H1 (cell line): ENCODE measurements around the gene NRXN3.

Experiments
- BCL11A ChIP-seq, 2 experiments: IDR thresholded peaks; one replicate each; pipeline ENCODE4 v1.6.1; 2011; ENCODE audit warnings: low read depth in 2 of 2, low read length in 2 of 2, mild to moderate bottlenecking in 2 of 2
- CBX5 ChIP-seq: fragments of 300-800, 300-1000 bp; sonication (generic); IDR thresholded peaks from 2 replicates; pipeline ENCODE4 v1.7.1; 2016; ENCODE audit warnings: antibody characterized with exemption, low read length, low read depth
- CTCF ChIP-seq, 3 experiments: IDR thresholded peaks; 1 replicate in 2 of 3; 2 replicates in 1 of 3; pipeline versions ENCODE4 v1.5.1 to v1.6.1; 2011; ENCODE audit warnings: low read length in 3 of 3, mild to moderate bottlenecking in 3 of 3, inconsistent platforms in 2 of 3, low read depth in 1 of 3, moderate library complexity in 1 of 3; ENCODE audit not compliant: insufficient read depth in 1 of 3; ENCODE audit errors: control extremely low read depth in 1 of 3
- EGR1 ChIP-seq: IDR thresholded peaks from 2 replicates; pipeline ENCODE4 v1.6.1; 2011; ENCODE audit warnings: low read depth, low read length, borderline replicate concordance
- EZH2 ChIP-seq: fragments of 200-600 bp; sonication (generic); IDR thresholded peaks from 2 replicates; pipeline ENCODE4 v1.7.1; 2012; ENCODE audit warnings: low read depth, mild to moderate bottlenecking, moderate library complexity, low read length, inconsistent platforms; ENCODE audit not compliant: severe bottlenecking
- NRF1 ChIP-seq: IDR thresholded peaks from 2 replicates; pipeline ENCODE4 v1.6.1; 2011; ENCODE audit warnings: mild to moderate bottlenecking, low read depth, low read length, improper control_type of control experiment
- PHF8 ChIP-seq: fragments of 200-600 bp; sonication (generic); conservative IDR thresholded peaks from 2 replicates; pipeline ENCODE4 v1.7.1; 2012; ENCODE audit warnings: low read depth, mild to moderate bottlenecking, inconsistent platforms, low read length, moderate library complexity
- RXRA ChIP-seq: IDR thresholded peaks from 2 replicates; pipeline ENCODE4 v1.6.1; 2011; ENCODE audit warnings: low read depth, mild to moderate bottlenecking, low read length, moderate library complexity; ENCODE audit not compliant: insufficient read depth
- USF2 ChIP-seq: IDR thresholded peaks from 2 replicates; pipeline ENCODE4 v1.6.1; 2011; ENCODE audit warnings: low read length, improper control_type of control experiment
- YY1 ChIP-seq: IDR thresholded peaks from 2 replicates; pipeline ENCODE4 v1.6.1; 2011; ENCODE audit warnings: low read depth, mild to moderate bottlenecking, low read length

GRCh38 chr14:79548836-79549235 lies 1378.7 kb downstream of the NRXN3 start:
- TF ChIP-seq YY1 (no peak), USF2 (no peak), CBX5 (no peak), EGR1 (no peak), CTCF (IDR thresholded peaks at IDR 0.05; ENCODE audit: control extremely low read depth in 1 of 3, insufficient read depth in 1 of 3, low read depth in 1 of 3, low read length in 3 of 3) (no peak), PHF8 (no peak), EZH2 (no peak), RXRA (no peak), NRF1 (no peak), BCL11A (IDR thresholded peaks at IDR 0.05; ENCODE audit: low read depth in 2 of 2, low read length in 2 of 2) (no peak)
